SK-N-SH treated with all-trans-retinoic acid at 6 μM for 48 hours (cell line): ENCODE results near the gene LSAMP.

Source experiments
- ARNTL ChIP-seq: fragments of 450-650 bp; formaldehyde crosslinking; IDR thresholded peaks from 2 replicates; pipeline ENCODE4 v1.5.0; 2020; ENCODE audit warnings: low read depth, mild to moderate bottlenecking, moderate library complexity, borderline replicate concordance
- CREB5 ChIP-seq: fragments of 250-450 bp; sonication (Bioruptor Pico); IDR thresholded peaks from 2 replicates; pipeline ENCODE4 v1.5.1; 2020; ENCODE audit warnings: low read depth, mild to moderate bottlenecking, moderate library complexity
- CSDC2 ChIP-seq: fragments of 250-450 bp; sonication (Bioruptor Pico); IDR thresholded peaks from 2 replicates; pipeline ENCODE4 v1.5.0; 2020; ENCODE audit warnings: mild to moderate bottlenecking, moderate library complexity
- CSRNP3 ChIP-seq: fragments of 250-450 bp; sonication (Bioruptor Pico); IDR thresholded peaks from 2 replicates; pipeline ENCODE4 v1.5.1; 2021; ENCODE audit warnings: mild to moderate bottlenecking, moderate library complexity
- PATZ1 ChIP-seq: fragments of 250-450 bp; sonication (Bioruptor Pico); IDR thresholded peaks from 2 replicates; pipeline ENCODE4 v1.8.0; 2020; ENCODE audit warnings: mild to moderate bottlenecking, moderate library complexity, borderline replicate concordance
- PPARA ChIP-seq: fragments of 250-450 bp; sonication (Bioruptor Pico); IDR thresholded peaks from 2 replicates; pipeline ENCODE4 v1.5.0; 2020; ENCODE audit warnings: mild to moderate bottlenecking, borderline replicate concordance
- SNAI2 ChIP-seq: fragments of 250-450 bp; sonication (Bioruptor Pico); IDR thresholded peaks from 2 replicates; pipeline ENCODE4 v1.5.0; 2020; ENCODE audit warnings: mild to moderate bottlenecking, moderate library complexity
- TSHZ2 ChIP-seq: fragments of 250-450 bp; sonication (Bioruptor Pico); IDR thresholded peaks from 2 replicates; pipeline ENCODE4 v1.5.0; 2020; ENCODE audit warnings: mild to moderate bottlenecking, moderate library complexity
- ZC3H10 ChIP-seq: fragments of 250-450 bp; sonication (Bioruptor Pico); IDR thresholded peaks from 2 replicates; pipeline ENCODE4 v1.5.1; 2021; ENCODE audit warnings: mild to moderate bottlenecking, moderate library complexity

GRCh38 chr3:115980709-115981108, 464.6 kb downstream of the LSAMP start:
- TF ChIP-seq CREB5 (CRISPR knock-in tag) (no peak), ZC3H10 (CRISPR knock-in tag) (no peak), ARNTL (CRISPR knock-in tag) (no peak), TSHZ2 (CRISPR knock-in tag) (no peak), PPARA (no peak), SNAI2 (CRISPR knock-in tag) (no peak), PATZ1 (no peak), CSRNP3 (no peak), CSDC2 (no peak)
